ENCODE results near the gene PANK4.

PANK4 gene

GRCh38 chr1:2501820-2502119 lies 24.6 kb downstream of the PANK4 start:
- H3K36me3 Mint-ChIP-seq (ENCODE audit: low read depth), result no peaks in the 10 kb centered on the region
- H3K27ac Mint-ChIP-seq, result no peak overlapping the region
- H3K4me1 Mint-ChIP-seq, result no peaks in the 10 kb centered on the region
- TF ChIP-seq CTCF (IDR thresholded peaks at IDR 0.05), result no peak
- H3K4me3 Mint-ChIP-seq, result no peak overlapping the region
- no peak for DNase-seq
- no peaks in the 10 kb centered on the region for H3K9me3 Mint-ChIP-seq
- no peaks in the 10 kb centered on the region for H3K27me3 Mint-ChIP-seq (ENCODE audit: low read depth, poor library complexity)

- DNase-seq, result no peak
- no peaks in the 10 kb centered on the region for H3K9me3 Mint-ChIP-seq
- TF ChIP-seq CTCF (IDR thresholded peaks at IDR 0.05), result no peak
- H3K27me3 Mint-ChIP-seq (ENCODE audit: low read depth, poor library complexity), result peaks cover 2% of the 10 kb centered on the region
- no peaks in the 10 kb centered on the region for H3K4me1 Mint-ChIP-seq
- no peak overlapping the region for H3K4me3 Mint-ChIP-seq
- no peak overlapping the region for H3K27ac Mint-ChIP-seq
- no peaks in the 10 kb centered on the region for H3K36me3 Mint-ChIP-seq (ENCODE audit: low read depth)
Measured at GRCh38 chr1:2501041-2501819, 25.2 kb downstream of the PANK4 start.

GRCh38 chr1:2499986-2500596 lies 26.3 kb downstream of the PANK4 start:
- Mint-ChIP-seq H3K27me3 (ENCODE audit: low read depth, poor library complexity) (peaks cover 5% of the 10 kb centered on the region), H3K4me3 (no peak overlapping the region), H3K36me3 (ENCODE audit: low read depth) (no peaks in the 10 kb centered on the region), H3K27ac (no peak overlapping the region), H3K4me1 (no peaks in the 10 kb centered on the region), H3K9me3 (no peaks in the 10 kb centered on the region)
- no peak for DNase-seq
- TF ChIP-seq CTCF (IDR thresholded peaks at IDR 0.05), result no peak

GRCh38 chr1:2499260-2499659 lies 27.1 kb downstream of the PANK4 start:
- DNase-seq, result no peak
- Mint-ChIP-seq H3K27me3 (ENCODE audit: low read depth, poor library complexity) (peaks cover 5% of the 10 kb centered on the region), H3K4me1 (peaks cover 2% of the 10 kb centered on the region), H3K9me3 (no peaks in the 10 kb centered on the region), H3K27ac (no peak overlapping the region), H3K36me3 (ENCODE audit: low read depth) (no peaks in the 10 kb centered on the region), H3K4me3 (no peak overlapping the region)
- TF ChIP-seq CTCF (IDR thresholded peaks at IDR 0.05), result no peak

- Mint-ChIP-seq H3K27me3 (ENCODE audit: low read depth, poor library complexity) (peaks cover 5% of the 10 kb centered on the region), H3K27ac (no peak overlapping the region), H3K36me3 (ENCODE audit: low read depth) (no peaks in the 10 kb centered on the region), H3K4me1 (peaks cover 9% of the 10 kb centered on the region), H3K9me3 (no peaks in the 10 kb centered on the region), H3K4me3 (no peak overlapping the region)
- DNase-seq, result no peak
- TF ChIP-seq CTCF (IDR thresholded peaks at IDR 0.05), result no peak
Measured at GRCh38 chr1:2498648-2499047, 27.7 kb downstream of the PANK4 start.

GRCh38 chr1:2497891-2498290 lies 28.5 kb downstream of the PANK4 start:
- peaks cover 16% of the 10 kb centered on the region for H3K4me1 Mint-ChIP-seq
- H3K9me3 Mint-ChIP-seq, result no peaks in the 10 kb centered on the region
- no peaks in the 10 kb centered on the region for H3K36me3 Mint-ChIP-seq (ENCODE audit: low read depth)
- no peak overlapping the region for H3K4me3 Mint-ChIP-seq
- no peak for TF ChIP-seq CTCF (IDR thresholded peaks at IDR 0.05)
- no peak overlapping the region for H3K27ac Mint-ChIP-seq
- peaks cover 5% of the 10 kb centered on the region for H3K27me3 Mint-ChIP-seq (ENCODE audit: low read depth, poor library complexity)
- DNase-seq, result no peak
